Ascending aorta (tissue), 2 donors: Measurements from ENCODE around the gene GRWD1. TPM values are rescaled to one million over a fixed set of nuclear protein-coding genes. Genes with fewer than 3 reads are reported as not detected.

Source experiments
- DNase-seq, 2 donors: peaks; one replicate each; pipeline ENCODE4 v3.0.0-alpha.2; 2019; ENCODE audit warnings: low spot score in 2 of 2
- H3K27ac ChIP-seq, 2 donors: fragments of 200-600 bp; sonication (generic); one replicate each; pipeline ENCODE4 v1.5.1; 2016 to 2017; ENCODE audit warnings: mild to moderate bottlenecking in 1 of 2
- H3K27me3 ChIP-seq: fragments of 200-600 bp; sonication (generic); one replicate; pipeline ENCODE4 v1.5.1; 2017
- H3K36me3 ChIP-seq, 2 donors: fragments of 200-600 bp; sonication (generic); one replicate each; pipeline ENCODE4 v1.5.1; 2016
- H3K4me1 ChIP-seq, 2 donors: fragments of 200-600 bp; sonication (generic); one replicate each; pipeline ENCODE4 v1.5.1; 2016 to 2017; ENCODE audit warnings: mild to moderate bottlenecking in 1 of 2
- H3K4me3 ChIP-seq, 2 donors: fragments of 200-600 bp; sonication (generic); one replicate each; pipeline ENCODE4 v1.5.1; 2016 to 2017; ENCODE audit warnings: mild to moderate bottlenecking in 1 of 2
- H3K9me3 ChIP-seq, 2 donors: fragments of 200-600 bp; sonication (generic); one replicate each; pipeline ENCODE4 v1.5.1; 2016
- intact Hi-C: fragments of 100-400 bp; cut with DNase I; formaldehyde crosslinking; loops from one replicate; pipeline ENCODE4 v1.15.1; 2023
- total RNA-seq: library from RNA; depleted of rRNA; stranded (reverse); fragments of >200 nt; gene quantifications from one replicate; pipeline ENCODE4 v1.1.0, GENCODE V29; 2016
- TF ChIP-seq, protein P1 (sequence below), 3 experiments: fragments of 200-600 bp in 2 of 3; fragments of 450-650 bp in 1 of 3; sonication (generic) in 2 of 3; IDR thresholded peaks; one replicate each; pipeline ENCODE4 v1.5.1; 2016 to 2019; ENCODE audit warnings: antibody characterized with exemption in 3 of 3, mild to moderate bottlenecking in 1 of 3, moderate library complexity in 1 of 3

GRWD1 gene
- total RNA-seq, 1 donor from 2014 or later, result 16.0 TPM

DNA sequence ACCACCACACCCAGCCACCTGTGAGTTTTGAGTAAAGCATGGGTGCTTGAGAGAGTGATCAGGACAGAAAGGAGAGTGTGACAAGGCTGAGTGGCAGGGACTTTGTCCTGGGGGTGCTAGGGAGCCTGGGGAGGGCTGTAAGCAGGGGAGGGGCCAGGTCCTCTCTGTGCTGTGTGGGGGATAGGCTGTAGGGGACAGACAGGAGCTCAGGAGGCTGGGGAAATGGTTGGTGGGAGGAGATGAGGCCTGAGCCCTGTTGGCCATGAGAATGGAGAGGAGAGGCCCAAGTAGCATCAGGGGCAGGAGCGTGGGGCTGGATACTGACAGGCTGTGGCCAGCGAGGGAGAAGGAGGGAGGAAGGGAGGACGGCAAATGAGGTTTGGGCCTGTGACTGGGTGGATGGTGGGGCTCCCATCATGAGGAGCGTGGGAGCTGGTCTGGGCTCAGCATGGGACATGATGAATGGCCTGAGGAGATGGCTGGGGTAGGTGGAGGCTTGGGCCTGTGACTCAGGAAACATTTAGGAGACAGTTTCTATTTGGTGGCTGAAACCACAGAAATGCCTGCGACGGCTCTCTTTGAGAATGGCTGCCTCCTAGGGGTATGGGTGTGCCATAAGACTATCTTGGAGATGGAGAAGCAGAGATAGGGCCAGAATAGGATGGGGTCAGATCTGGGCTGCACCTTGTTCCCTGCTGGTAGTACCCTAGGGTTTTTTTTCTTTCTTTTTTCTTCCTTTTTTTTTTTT lies 27.3 kb upstream of the GRWD1 start:
- no peaks in the 10 kb centered on the region for H3K36me3 ChIP-seq
- no peaks in the 10 kb centered on the region for H3K27me3 ChIP-seq
- TF ChIP-seq, protein P1, sequence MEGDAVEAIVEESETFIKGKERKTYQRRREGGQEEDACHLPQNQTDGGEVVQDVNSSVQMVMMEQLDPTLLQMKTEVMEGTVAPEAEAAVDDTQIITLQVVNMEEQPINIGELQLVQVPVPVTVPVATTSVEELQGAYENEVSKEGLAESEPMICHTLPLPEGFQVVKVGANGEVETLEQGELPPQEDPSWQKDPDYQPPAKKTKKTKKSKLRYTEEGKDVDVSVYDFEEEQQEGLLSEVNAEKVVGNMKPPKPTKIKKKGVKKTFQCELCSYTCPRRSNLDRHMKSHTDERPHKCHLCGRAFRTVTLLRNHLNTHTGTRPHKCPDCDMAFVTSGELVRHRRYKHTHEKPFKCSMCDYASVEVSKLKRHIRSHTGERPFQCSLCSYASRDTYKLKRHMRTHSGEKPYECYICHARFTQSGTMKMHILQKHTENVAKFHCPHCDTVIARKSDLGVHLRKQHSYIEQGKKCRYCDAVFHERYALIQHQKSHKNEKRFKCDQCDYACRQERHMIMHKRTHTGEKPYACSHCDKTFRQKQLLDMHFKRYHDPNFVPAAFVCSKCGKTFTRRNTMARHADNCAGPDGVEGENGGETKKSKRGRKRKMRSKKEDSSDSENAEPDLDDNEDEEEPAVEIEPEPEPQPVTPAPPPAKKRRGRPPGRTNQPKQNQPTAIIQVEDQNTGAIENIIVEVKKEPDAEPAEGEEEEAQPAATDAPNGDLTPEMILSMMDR (IDR thresholded peaks at IDR 0.05), result no peak
- no peaks in the 10 kb centered on the region for H3K9me3 ChIP-seq
- intact Hi-C loops, result no loop called here
- no peak overlapping the region for H3K27ac ChIP-seq
- no peak overlapping the region for H3K4me3 ChIP-seq
- H3K4me1 ChIP-seq, result no peaks in the 10 kb centered on the region
- DNase-seq, result no peak

DNA sequence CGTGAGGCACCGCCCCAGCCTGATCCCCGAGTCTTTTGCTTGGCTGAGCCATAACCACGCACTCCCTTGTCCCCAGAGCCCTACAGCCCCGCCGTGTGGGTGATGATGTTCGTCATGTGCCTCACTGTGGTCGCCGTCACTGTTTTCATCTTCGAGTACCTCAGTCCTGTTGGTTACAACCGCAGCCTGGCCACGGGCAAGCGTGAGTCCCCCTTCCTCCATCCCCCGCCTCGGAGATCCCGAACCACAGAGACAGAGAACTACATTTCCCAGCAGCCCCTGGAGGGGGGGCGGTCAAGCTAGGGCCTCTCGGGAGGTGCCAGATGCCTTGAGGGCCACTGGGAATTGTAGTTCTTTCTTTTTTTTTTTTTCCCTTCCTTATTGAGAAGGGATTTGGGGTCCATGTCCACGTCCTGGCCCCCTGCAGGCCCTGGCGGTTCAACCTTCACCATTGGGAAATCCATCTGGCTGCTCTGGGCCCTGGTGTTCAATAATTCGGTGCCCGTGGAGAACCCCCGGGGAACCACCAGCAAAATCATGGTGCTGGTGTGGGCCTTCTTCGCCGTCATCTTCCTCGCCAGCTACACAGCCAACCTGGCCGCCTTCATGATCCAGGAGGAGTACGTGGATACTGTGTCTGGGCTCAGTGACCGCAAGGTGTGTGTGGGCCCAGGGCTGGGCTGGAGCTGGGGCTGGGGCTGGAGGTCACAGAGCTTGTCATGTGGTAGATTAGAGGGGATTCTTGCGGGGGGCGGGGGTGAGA lies 26.4 kb upstream of the GRWD1 start:
- H3K4me3 ChIP-seq, result no peak overlapping the region
- H3K9me3 ChIP-seq, result no peaks in the 10 kb centered on the region
- TF ChIP-seq, protein P1 (IDR thresholded peaks at IDR 0.05), result no peak
- no peak for DNase-seq
- no peaks in the 10 kb centered on the region for H3K27me3 ChIP-seq
- H3K36me3 ChIP-seq, result no peaks in the 10 kb centered on the region
- intact Hi-C loops, result no loop called here
- no peaks in the 10 kb centered on the region for H3K4me1 ChIP-seq
- no peak overlapping the region for H3K27ac ChIP-seq

DNA sequence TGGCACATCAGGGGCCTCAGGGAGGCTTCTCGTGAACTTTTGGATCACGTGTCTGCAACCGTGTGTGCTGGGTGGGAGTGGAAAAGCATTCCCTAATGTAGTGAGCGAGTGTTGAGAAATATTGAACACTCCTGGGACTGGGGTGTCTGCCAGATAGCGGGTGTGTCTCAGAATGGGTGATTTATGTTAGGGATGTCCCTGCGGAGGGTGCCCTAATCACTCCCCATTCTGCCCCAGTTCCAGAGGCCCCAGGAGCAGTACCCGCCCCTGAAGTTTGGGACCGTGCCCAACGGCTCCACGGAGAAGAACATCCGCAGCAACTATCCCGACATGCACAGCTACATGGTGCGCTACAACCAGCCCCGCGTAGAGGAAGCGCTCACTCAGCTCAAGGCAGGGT lies 24.2 kb upstream of the GRWD1 start:
- intact Hi-C loops, result no loop called here
- Histone ChIP-seq H3K4me1 (no peaks in the 10 kb centered on the region), H3K27me3 (no peaks in the 10 kb centered on the region), H3K36me3 (no peaks in the 10 kb centered on the region), H3K9me3 (no peaks in the 10 kb centered on the region), H3K4me3 (no peak overlapping the region), H3K27ac (no peak overlapping the region)
- TF ChIP-seq, protein P1 (IDR thresholded peaks at IDR 0.05), result no peak
- no peak for DNase-seq

DNA sequence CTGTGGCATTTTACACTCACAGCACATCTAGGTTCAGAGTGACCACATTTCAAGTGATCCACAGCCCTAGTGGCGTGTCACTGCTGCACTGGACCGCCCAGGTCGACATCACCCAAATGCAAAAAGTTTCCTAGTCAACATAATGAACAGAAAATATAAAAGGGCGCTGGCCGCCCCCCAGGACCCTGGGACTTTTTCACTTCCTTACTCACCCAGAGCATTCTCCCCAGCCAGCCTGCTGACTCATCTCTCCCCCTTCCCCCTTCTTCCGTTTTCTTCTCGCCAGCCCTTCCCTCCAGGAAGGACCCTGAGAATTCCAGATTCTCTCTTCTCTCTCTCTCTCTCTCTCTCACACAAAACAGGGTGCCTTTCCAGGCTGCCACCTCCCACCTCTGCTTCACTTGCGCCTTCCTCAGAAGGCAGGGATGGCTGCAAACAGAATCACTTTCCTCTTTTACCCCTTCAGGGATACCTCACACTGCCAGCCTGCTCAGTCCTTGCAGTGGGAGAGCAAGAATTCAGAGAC lies 21.0 kb upstream of the GRWD1 start:
- Histone ChIP-seq H3K4me3 (no peak overlapping the region), H3K9me3 (no peaks in the 10 kb centered on the region), H3K36me3 (no peaks in the 10 kb centered on the region), H3K27me3 (no peaks in the 10 kb centered on the region), H3K4me1 (no peaks in the 10 kb centered on the region), H3K27ac (no peak overlapping the region)
- intact Hi-C loops, result no loop called here
- no peak for DNase-seq
- TF ChIP-seq, protein P1 (IDR thresholded peaks at IDR 0.05), result no peak

DNA sequence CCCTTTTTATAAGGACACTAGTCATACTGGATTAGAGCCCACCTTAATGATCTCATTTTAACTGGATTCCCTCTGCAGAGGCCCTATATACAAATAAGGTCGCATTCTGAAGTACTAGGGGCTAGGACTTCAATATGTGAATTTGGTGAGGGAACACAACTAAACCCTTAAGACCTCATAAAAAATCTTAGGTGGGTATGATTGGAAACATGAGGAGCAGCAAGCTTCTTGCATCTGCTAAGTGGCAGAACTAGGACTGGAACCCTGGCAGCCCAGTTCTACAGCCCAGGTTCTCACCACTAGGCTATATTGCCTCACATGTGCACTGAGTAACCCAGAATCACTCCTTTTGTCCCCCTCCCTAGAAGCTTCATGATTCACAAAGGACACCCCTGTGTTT lies 17.1 kb upstream of the GRWD1 start:
- Histone ChIP-seq H3K4me1 (no peaks in the 10 kb centered on the region), H3K27me3 (no peaks in the 10 kb centered on the region), H3K36me3 (no peaks in the 10 kb centered on the region), H3K9me3 (no peaks in the 10 kb centered on the region), H3K27ac (no peak overlapping the region), H3K4me3 (no peak overlapping the region)
- intact Hi-C loops, result no loop called here
- no peak for DNase-seq
- TF ChIP-seq, protein P1 (IDR thresholded peaks at IDR 0.05), result no peak
